WI38 (cell line): ENCODE results near the gene IRAG1.

Experiments used
- H3K4me3 ChIP-seq: 2 replicates; pipeline ENCODE4 v1.5.1; 2011; ENCODE audit warnings: low read depth, mild to moderate bottlenecking, control low read depth, low read length
- CTCF ChIP-seq: IDR thresholded peaks from 2 replicates; pipeline ENCODE4 v1.5.1; 2012; ENCODE audit warnings: low read depth, mild to moderate bottlenecking, control low read depth, low read length

IRAG1 gene

GRCh38 chr11:10716543-10717259 is 23.1 kb upstream of the IRAG1 start:
- H3K4me3 ChIP-seq = no peak overlapping the region
- no peak for TF ChIP-seq CTCF

GRCh38 chr11:10716122-10716521 is 22.6 kb upstream of the IRAG1 start:
- no peak for TF ChIP-seq CTCF
- no peak overlapping the region for H3K4me3 ChIP-seq

- TF ChIP-seq CTCF = no peak
- H3K4me3 ChIP-seq = no peak overlapping the region
These were observed 22.0 kb upstream of the IRAG1 start for GRCh38 chr11:10715571-10715970.

- H3K4me3 ChIP-seq = no peak overlapping the region
- no peak for TF ChIP-seq CTCF
These were observed 15.9 kb upstream of the IRAG1 start for GRCh38 chr11:10709299-10710086.

GRCh38 chr11:10708131-10708530 is 14.6 kb upstream of the IRAG1 start:
- TF ChIP-seq CTCF = no peak
- H3K4me3 ChIP-seq = no peak overlapping the region

- no peak overlapping the region for H3K4me3 ChIP-seq
- TF ChIP-seq CTCF = no peak
These were observed 8.4 kb upstream of the IRAG1 start for GRCh38 chr11:10701982-10702381.

DNA sequence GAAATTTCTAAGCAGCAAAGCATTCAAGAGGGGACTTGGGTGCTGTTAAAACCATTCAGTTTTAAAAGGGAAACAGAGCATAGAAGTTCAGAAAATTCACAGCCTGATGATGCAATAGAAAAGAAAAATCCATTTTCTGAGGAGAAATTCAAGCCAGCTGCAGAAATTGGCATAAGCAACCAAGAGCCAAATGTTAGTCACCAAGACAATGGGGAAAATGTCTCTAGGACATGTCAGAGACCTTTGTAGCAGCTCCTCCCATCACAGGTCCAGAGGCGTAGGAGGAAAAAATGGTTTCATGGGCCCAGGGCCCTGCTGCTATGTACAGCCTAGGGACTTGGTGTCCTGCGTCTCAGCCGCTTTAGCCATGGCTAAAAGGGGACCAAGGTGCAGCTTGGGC is 5.5 kb upstream of the IRAG1 start:
- TF ChIP-seq CTCF = no peak
- H3K4me3 ChIP-seq = no peak overlapping the region
